Ammon's horn (tissue), 1 donor: Measurements from ENCODE around the gene SPC24.
"Not testable (repeated sequence)": the region's sequence is repeated elsewhere in the genome, so short reads cannot be mapped to it uniquely, and the experiment has no call there.

Experiments
- DNase-seq: peaks from one replicate; pipeline ENCODE4 v3.0.0-alpha.2; 2016; ENCODE audit warnings: low spot score

SPC24 gene

DNA sequence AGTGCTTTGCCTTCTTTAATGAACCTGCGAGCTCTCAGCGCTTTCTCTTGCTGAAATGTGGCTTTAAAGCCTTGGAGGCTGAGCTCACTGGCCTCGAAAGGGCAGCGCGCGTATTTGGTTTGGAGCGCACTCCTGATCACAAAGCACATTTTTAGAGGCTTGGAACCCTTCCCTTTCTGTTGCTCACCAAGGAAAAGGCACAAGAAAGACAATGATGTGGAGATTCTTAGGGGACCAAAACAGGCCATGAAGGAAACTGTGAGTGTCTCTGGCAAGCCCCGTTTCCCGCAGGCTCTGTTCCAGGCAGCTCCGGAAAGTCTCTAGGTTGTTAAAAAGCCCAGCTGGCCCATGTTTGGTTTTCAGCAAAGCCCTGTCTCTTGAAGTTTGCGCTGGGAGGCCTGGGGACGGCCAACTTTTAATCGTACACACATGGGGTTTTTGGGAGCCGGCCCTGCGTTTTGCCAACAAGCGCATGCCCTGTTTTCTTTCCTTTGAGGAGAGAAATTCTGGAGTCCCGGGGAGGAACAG is 9.4 kb upstream of the SPC24 start:
- DNase-seq: peak; percentile 49

DNA sequence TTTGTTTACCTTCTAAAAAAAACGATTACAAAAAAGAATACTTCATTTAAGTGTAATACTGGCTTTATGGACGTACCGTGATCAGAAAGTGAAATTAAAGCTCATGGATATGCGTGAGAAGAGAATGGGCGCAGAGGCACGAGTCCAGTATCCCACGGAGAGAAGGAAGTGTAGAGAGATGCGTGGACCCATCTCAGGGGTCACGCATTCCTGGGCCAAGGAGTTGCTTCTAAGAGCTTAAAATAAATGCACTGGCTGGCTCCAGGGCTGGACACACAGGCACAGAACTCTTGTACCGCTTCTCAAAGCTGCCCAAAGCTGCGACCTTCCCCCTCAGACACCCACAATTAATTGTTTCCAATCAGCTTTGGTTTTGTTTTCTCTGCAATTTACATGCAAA is 8.7 kb upstream of the SPC24 start:
- no peak for DNase-seq

DNA sequence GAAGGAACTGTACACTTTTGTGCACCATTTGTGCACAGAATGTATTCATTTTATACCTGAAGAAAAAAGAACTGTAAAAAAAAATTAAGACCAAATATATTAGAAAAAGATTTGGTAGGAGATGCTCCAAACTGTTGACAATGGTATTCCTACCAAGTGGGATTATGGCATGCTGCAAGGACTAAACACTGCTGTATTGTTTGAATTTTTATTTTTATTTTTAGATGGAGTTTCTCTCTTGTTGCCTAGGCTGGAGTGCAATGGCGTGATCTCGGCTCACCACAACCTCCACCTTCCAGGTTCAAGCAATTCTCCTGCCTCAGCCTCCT is 4.8 kb upstream of the SPC24 start:
- not testable (repeated sequence) for DNase-seq

DNA sequence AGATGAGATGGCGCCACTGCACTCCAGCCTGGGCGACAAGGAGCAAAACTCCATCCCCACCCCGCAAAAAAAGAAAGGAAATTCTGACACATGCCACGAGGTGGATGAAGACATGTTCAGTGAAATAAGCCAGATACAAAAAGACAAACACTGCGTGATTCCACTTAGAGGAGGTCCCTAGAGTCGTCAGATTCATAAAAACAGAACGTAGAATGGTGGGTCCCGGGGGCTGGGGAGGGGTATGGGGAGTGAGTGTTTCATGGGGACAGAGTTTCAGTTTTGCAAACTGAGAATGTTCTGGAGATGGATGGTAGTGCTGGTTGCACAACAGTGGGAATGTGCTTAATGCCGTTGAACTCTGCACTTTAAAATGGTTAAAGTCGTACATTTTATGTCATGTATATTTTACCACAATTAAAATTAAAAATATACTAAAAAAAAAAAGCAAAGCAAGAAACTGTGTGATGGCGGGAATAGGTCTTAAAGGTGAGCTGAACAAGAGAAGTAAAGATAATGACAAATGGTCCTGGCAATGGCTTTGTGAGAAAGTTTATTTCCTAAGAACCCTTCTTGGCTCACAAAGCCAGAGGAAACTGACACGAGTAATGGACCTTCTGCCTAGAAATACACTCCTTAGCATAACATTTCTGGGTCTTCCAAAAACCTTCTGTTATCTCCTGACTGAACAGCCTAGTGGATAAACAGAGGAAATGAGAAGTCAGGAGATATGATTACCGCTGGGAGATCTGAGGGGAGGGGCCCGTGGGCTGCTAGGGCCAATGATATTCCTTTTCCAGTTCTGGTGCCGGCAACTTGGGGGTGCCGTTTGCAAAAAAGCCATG is 4.2 kb upstream of the SPC24 start:
- no peak for DNase-seq

DNA sequence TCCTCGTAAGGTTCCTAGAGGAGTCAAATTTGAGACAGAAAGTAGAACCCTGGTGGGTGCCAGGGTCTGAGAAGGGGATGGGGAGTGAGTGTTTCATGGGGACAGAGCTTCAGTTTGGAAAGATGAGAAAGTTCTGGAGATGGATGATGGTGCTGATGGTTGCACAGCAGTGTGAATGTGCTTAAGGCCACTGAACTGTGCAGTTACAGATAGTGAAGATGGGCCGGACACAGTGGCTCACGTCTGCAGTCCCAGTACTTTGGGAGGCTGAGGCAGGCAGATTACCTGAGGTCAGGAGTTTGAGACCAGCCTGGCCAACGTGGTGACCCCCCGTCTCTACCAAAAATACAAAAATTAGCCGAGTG is 917 bp downstream of the SPC24 start:
- DNase-seq: no peak

DNA sequence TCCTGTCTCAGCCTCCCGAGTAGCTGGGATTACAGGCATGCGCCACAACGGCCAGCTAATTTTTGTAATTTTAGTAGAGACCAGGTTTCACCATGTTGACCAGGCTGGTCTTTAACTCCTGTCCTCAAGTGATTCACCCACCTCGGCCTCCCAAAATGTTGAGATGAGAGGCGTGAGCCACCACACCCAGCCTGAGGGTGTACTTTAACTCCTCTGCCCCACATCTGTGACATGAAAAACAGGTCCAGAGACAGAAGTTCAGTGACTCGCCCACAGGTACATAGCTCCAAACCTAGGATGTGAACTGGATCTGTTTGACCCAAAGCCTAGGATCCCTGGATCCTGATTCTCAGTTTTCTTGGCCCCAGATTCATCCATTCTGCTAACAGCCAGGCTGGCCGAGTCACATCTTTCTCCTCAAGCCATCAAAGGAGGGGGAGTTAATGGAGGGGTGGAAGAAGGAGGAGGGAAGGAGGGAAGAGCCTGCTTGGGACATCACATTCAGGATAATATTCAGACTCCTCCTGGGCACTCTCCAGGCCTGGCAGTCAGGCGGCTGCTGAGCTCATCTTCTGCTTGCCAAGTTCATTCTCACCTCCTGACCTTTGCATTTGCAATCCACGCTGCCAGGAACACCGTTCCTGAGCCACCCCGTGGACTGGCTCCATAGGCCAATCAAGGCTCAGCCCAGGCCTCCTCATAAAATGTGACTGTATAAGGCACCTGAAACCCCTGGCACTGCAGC is 3.1 kb downstream of the SPC24 start:
- no peak for DNase-seq

DNA sequence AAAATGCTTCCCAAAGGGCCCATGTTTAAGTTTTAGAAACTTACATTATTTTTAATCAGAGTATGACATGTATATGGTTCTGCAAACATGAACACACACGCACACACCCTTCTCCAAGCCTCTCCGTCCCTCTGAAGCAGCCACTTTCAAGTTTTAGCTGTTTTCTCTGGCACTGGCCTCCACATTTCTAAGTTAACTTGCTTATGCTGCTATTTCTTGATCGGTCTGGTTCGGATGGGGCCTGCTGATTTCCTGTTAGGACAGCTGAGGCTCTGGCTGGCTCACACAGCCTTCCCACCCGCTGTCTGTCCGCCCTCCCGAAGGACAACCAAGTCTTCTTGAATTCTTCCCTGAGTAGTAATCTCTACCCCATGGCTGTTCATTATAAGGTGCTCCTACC is 4.4 kb downstream of the SPC24 start:
- no peak for DNase-seq

DNA sequence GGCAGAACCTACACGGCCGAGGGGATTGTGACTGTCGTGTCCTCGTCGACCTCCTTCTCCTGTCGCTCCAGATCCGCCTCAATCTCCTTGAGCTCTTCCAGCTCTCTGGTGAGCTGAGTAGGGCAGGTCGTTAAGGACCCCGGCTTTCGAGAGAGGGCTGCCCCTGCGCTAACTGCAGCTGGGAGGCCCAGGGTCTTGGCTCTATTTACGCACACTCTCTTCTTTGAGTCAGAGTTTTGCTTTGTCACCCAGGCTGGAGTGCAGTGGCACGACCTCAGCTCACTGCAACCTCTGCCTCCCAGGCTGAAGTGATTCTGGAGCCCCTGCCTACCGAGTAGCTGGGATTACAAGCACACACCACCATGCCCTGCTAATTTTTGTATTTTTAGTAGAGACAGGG is 7.6 kb downstream of the SPC24 start:
- no peak for DNase-seq

DNA sequence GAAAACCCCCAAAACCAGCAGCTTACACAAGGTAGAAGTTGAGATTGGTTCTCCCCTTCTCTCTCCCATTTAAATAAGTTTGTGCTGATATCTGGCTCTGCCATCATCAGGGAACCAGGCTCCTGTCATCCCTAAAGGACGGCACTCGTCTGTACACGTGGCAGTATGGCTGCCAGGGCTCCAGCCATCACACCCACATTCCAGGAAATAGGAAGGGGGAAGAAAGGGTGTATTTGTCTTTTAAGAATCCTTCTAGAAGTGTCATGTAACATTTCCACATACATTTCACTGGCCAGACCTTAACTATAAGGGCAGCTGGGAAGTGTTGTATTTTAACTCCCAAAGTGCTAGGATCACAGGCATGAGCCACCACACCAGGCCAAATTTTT is 10.1 kb downstream of the SPC24 start:
- DNase-seq: no peak

DNA sequence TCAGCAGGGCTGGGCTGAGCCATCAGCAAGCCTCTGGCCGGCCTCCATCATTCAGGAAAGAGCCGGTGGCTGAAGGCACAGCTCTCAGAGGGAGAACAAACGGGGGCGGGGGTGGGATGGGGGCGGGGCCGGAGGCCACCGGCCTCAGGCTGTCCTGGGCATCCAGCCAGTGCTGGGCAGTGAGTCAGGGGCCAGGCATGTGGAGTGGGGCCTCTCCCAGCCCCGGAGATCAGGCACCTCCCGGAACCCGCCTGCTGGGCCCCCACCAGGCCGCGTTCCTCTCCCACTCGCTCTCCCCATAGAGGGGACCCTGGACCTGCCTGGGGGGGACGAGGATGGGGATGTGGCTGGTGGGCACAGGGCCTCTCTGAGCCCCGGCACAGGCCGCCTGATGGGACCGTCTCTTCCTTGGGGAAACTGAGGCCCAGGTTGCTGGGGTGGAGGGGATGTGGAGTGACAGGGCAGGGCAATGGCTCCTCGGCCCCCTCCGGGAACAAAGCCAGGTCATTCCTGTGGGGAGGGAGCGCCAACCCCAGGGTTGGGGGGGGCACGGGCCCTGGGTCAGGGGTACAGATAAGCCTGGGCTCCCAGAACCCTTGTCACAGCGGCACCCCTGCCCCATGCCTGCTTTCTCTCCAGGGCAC is 12.9 kb downstream of the SPC24 start:
- DNase-seq: peak; percentile 35

DNA sequence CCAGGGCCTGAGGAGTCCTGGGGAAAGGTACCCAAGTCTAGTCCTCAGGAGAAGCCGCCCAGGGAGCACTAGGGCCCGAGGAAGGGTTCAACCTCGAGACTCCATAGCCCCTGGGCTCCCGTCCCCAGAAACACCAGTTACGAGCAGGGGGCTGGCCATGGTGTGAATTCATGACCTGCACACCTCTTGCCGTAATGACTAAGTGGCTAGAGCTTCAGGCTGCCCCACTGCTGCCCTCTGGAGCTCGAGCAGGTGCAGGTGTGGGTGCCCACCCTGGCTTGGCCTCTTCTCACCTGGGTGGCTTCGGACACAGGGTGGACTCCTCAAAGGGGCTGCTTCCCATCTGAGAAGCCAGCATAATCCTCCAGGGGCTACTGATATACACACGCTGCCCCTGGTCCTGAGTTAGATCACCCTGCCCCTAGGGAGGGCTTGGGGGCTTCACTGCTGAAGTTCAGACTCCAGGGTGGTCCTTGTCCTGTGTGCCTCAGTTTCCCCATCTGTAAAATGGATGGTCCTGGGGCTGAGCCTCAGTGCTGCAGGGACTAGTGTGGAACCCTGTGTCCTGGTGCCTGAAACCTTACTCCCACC is 13.6 kb downstream of the SPC24 start:
- no peak for DNase-seq

DNA sequence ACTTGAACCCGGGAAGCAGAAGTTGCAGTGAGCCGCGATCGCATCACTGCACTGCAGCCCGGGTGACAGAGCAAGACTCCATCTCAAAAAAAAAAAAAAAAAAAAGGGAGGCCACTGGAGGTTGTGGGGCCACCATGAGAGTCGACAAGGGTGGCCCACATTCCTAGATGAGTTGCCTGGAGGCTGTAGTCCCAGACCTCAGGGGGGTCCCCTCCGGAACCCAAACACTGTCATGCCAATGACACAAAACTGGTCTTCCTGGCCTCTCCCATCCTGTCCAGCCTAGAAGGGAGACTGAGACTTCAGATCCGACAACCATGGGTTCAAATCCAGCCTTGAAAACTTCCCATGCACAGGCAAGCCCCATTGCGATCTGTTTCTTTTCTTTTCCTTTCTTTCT is 14.7 kb downstream of the SPC24 start:
- no peak for DNase-seq

DNA sequence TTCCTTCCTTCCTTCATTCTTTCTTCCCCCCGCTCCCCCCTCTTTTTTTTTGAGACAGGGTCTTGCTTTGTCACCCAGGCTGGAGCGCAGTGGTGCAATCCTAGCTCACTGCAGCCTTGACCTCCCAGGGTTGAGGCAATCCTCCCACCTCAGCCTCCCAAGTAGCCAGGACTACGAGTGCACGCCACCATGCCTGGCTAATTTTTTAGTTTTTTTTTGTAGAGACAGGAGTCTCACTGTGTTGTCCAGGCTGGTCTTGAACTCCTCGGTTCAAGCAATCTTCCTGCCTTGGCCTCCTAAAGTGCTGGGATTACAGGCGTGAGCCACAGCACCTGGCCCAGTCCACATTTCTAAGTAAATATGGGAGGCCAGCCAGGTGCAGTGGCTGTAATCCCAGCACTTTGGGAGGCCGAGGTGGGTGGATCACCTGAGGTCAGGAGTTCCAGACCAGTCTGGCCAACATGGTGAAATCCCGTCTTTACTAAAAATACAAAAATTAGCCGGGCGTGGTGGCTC is 15.5 kb downstream of the SPC24 start:
- DNase-seq: not testable (repeated sequence)

DNA sequence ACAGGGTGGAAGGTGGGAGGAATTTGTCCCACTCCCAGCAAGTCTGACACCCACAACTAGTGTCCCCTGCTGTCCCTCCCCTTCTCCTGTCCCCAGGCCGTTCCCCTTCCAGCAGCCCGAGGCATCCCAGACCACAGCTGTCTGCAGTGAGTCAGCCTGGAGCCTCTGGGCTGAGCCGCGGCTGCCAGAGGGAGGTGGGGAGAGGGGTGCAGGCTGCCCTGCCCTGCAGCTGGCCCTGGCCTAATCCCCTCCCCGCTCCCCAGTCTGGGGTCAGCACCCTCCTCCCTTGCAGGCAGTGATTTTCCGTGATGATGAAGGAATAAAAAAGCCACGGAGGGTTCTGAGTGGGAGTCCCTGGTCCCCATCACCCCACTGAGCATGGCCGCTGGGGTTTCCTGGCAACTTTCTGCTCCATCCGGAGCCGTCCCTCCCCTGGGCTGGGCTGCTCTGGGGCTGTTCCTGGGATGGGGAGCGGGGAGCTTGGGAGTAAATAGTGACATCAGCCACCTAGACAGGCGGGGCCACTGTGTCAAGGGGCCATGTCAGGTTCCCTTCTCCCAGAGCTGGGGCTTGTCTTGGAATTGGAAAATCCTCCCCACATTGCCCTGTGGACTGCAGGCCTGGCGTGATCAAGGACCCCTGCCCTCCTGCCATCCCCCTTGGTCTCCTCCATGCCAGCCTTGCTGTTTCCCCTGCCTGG is 16.8 kb downstream of the SPC24 start:
- DNase-seq: peak; percentile 59

DNA sequence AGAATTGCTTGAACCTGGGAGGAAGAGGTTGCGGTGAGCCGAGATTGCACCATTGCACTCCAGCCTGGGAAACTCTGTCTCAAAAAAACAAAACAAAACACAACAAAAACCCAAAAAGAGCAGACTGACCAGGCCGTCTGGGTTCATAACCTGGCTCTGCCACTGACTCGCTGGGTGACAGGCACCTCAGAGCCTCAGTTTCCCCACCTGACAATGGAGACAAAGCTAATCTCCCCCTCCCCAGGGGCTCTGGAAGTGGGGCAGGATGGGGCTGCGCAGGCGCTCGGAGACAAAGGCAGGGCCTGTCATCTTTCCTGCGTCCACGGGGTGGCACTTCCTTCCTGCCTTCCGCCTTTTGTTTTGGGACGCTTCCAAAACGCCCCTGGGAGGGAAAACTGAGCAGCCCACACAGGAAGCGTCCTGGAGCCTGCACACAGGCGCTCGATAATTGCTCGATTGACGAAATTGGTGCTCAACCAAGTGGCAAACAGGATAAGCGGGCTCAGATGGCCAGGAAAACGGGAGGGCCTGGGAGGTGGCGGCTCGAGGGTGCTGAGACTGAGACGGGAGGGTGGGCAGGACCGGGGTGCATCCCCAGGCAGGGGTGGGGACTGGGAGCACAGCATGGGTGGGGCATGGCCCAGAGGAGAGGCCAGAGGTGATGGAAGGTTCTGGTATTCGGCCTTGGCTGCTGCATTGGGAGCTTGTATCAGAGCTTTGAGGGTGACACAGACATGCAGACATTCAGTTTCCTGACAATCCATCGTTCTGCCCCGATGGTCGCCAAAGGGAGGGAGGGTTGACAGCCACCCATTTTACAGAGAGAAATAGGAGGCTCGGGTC is 17.8 kb downstream of the SPC24 start:
- peak; percentile 85 for DNase-seq

DNA sequence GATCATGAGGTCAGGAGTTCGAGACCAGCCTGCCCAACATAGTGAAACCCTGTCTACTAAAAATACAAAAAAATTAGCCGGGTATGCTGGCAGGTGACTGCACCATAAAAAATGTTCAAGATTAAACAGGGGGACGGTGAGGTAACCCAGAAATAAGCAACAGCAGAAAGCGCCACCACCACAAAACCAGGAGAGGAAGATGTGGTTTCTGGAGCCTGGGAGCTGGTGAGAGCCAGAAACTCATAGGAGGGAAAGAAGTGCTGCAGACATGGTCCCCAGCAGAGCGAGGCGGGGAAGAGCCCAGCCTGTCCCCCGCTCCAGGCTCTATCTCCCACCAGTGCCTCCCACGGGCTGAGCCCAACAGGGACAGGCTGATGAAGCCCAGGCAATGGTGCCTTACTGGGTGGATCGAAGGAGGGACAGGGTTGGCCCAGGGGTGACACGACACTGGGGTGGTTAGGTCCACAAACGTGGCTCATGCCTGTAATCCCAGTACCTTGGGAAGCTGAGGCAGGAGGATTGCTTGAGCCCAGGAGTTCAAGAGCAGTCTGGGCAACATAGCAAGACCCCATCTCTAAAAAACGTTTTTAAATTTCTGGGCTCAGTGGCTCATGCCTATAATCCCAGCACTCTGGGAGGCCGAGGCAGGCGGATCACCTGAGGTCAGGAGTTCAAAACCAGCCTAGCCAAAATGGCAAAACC is 19.0 kb downstream of the SPC24 start:
- no peak for DNase-seq

DNA sequence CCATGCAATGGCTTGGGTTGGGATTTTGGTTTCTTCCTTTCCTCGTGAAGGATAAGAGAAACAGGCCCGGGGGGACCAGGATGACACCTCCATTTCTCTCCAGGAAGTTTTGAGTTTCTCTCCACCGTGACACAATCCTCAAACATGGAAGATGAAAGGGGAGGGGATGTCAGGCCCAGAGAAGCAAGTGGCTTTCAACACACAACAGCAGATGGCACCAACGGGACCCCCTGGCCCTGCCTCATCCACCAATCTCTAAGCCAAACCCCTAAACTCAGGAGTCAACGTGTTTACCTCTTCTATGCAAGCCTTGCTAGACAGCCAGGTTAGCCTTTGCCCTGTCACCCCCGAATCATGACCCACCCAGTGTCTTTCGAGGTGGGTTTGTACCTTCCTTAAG is 24.1 kb downstream of the SPC24 start:
- DNase-seq: no peak

DNA sequence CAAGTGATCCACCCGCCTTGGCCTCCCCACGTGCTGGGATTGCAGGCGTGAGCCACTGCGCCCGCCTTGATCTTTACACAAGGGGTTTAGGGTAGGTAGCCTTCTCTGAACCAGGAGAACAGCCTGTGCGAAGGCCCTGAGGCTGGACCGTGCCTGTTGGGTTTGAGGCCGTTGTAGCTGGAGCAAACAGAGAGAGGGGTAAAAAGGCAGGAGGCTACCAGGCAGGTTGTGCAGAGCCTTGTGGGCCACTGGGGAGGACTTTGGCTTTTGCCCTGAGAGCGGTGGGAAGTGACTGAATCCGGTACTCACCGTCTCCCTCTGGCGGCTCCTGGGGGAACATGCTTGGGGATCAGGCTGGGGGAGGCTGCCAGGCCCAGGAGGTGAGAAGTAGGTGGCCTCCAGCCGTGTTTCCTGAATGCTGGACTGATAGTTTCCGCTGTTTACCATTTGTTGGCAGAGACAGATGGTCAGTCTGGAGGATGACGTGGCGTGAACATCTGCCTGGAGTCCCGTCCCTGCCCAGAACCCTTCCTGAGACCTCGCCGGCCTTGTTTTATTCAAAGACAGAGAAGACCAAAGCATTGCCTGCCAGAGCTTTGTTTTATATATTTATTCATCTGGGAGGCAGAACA is 24.6 kb downstream of the SPC24 start:
- peak; percentile 69 for DNase-seq

DNA sequence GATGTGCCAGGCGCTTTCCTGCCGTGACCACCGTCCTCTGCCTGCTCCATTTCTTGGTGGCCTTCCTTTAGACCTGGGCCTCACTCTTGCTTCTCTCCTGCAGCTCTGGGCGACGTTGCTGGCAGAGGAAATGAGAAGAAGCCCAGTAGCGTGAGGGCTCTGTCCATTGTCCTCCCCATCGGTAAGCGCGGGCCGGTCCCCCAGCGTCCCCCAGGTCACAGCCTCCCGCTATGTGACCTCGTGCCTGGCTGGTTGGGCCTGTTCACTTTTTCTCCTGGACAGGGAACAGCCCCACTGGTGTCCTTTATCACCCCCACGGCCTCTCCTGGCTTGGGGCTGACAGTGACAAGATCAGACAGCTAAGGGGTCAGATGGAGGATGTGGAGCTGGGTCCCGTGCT is 27.7 kb downstream of the SPC24 start:
- DNase-seq: no peak
